DMS153 treated with DMSO at 0.1 percent for 48 hours (cell line): Measurements from ENCODE around the gene ZBTB40.
A peak's percentile ranks its signal among the peaks of the same experiment; 100 is the strongest.

Source experiments
- DNase-seq: peaks from one replicate; lab custom pipeline; 2025; ENCODE audit not compliant: unreplicated experiment; lab: John Stamatoyannopoulos, UW

Gene ZBTB40

DNA sequence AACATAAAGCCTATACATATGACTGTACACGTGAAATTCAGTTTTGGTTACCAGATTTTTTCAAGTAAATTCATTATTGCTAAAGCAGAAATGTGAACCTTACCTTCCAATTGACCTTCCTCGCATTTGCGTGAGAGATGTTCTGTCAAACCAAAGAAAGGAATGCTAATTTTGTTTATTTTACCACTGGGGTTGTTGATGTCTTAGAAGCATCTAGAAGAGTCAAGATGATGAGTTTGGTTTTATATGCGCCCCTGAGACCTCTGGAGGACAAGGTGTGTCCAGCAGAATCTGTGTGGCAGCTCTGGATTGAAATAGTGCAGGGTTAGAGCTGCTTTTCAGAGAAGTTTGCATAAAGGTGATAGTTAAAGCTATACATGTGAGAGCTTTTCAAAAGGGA is 48.4 kb downstream of the ZBTB40 start:
- no peak for DNase-seq

DNA sequence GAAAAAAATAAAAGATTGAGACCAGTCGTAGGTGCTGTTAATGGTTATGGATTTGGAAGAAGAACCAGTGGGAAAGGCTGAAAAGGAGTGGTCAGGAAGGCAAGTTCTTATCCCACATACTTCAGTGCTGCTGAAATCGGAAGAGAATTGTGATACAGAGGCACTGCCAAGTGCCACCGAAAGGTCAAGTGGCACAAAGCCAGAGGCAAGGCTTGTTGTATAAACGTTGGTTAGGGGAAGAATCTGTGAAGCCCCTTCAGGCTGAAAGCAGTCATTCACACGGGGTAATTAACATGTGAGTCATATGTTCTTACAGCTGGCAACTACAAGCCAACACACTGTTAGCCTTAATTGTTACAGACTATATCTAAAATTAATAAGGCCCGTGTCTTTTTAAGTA is 48.8 kb downstream of the ZBTB40 start:
- DNase-seq: no peak

DNA sequence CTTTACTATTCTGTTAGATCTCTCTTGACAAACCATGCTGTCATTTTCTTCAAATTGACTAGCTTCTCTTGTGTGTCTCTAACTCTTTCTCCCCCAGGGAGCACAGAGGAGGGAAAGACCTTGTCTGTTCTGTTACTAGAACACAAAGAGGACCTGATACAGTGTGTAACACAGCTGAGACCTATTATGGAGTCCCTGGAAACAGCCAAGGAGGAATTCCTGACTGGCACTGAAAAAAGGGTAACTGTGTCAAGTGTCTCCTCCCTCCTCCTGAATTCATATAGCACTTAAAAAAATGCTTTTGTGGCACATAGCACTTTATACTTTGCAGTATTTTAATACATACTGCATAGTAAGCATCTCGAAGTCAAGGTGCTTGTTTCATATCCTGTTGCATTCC is 50.6 kb downstream of the ZBTB40 start:
- DNase-seq: no peak

DNA sequence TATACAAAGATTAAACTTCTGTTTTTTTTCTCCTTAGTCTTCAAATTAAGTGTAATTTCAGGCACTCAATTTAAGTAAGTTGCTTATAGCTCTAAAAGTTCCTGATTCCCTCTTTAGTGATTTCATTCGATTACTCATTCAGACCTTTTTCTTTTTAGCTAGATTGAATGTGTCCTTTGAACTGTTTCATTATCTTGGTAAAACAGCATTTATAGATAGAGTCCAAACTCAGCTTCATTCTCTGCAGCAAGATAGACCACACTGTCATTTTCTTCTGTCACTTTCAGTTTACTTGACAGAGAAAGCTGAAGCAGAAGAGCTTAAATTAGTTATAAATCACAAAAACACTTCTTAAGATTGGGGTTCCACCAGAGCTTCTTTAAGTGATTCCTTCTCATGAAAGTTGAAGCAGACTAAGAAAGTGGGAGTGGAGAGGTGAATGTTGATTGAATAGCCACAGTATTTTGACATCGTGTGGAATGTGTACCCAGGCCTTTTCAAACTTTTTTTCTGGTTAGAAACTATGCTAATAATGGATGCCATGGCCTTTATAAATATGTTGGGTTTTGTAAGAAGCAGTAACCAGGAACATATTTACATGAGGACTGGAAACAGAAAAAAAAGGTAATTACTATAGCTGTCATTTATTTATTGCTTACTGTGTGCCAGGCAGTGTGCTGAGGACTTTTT is 52.2 kb downstream of the ZBTB40 start:
- no peak for DNase-seq

DNA sequence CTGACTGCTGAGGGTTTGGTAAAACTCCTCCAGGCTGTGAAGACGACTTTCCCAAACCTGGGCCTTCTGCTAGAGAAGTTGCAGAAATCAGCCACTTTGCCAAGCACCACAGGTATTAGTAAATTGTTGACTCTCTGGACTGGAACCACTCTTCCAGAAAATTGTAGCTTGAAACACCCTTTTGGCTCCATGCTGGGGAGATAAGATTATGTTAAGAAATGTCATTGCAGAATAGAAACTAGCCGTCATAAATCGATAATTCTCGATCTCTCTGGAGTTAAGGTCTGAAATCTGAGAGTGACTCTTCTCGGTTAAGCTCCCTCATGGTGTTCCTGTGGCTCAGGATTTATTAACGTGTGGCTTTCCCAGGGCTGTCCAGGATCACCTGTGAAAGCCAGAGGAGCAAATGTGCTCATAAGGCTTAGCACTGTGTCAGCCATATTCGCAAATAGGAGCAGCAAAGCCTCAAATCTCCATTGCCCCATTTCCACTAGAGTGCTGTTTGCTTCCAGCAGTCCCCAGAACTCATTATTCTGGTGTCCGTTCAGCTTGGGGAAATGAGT is 54.6 kb downstream of the ZBTB40 start:
- DNase-seq: no peak

DNA sequence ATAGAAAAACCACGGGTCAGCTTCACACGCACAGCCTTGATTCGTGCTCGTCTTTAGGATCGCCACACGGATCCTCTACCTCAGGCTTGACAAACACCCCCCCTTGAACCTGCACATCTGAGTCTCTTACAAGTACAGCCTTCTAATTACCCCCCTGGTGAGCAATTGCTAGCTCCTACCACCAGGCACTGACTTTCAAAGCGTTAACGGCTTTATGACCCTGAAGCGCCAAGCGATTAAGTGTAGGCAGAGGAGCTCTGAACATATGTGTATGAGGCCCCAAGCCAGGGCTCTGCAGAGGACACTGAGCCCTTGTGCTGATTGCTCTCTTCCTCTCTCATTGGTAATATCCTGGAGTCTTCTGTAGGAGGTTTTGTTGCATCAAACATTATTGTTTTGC is 55.9 kb downstream of the ZBTB40 start:
- no peak for DNase-seq

DNA sequence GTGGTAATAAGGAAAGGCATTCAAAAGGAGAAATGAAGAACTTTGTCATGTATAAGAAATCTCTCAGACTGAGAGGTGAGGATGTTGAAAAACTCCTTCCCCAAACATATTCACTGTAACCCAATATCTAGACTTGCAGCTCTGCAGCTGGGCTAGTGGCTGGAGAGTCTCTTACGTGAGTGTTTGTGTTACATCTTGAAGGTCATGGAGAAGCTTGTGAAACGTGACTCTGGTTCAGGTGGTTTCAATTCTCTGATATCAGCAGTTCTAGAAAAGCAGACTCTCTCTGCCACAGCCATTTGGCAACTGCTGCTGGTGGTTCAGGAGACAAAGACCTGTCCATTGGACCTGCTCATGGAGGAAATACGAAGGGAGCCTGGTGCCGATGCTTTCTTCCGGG is 56.7 kb downstream of the ZBTB40 start:
- peak; percentile 10 for DNase-seq

DNA sequence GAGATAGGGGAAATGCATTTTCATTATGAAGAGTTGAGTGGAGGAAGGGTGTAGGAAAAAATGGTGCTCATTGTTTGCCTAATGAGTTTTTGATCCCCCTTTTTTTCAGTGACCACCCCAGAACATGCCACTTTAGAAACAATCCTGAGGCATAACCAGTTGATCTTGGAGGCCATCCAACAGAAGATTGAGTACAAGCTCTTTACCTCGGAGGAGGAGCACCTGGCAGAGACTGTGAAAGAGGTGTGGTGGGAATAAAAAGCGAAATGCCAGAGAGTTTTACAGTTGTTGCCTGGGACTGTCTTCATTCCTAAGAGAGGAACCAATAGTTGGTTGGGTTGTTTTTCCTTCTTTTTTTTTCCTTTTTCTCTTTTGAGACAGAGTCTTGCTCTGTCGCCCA is 57.3 kb downstream of the ZBTB40 start:
- DNase-seq: no peak

DNA sequence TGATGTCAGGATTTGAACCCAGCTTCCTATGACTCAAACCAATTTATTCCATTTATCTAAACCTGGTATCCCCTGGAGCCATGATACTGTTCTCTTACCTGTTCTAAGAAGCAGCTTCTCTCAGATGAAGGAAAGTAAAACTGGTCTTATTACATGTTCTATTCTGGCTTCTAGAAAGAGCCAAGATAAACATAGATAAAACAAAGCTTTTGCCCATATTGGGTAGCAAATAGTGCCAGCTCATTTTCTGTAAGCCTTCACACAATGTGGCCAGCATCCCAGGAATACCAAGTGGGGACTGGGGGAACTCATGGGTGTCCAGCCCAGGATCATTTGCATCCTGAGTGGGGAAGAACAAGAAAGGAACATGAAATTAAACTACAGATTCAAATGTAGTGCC is 58.2 kb downstream of the ZBTB40 start:
- DNase-seq: no peak

DNA sequence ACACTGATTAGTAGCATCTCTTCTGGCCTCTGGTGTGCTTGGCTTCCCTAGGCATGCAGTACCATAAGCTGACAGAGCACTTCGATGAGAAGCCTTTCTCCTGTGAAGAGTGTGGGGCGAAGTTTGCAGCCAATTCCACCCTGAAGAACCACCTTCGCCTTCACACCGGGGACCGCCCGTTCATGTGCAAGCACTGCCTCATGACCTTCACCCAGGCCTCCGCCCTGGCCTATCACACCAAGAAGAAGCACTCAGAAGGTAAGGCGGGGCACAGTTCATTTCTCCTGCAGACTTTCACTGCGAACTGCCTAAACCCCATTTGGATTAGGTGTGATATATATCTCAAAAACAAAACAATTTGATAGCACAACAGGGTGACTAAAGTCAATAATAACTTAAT is 61.2 kb downstream of the ZBTB40 start:
- no peak for DNase-seq

DNA sequence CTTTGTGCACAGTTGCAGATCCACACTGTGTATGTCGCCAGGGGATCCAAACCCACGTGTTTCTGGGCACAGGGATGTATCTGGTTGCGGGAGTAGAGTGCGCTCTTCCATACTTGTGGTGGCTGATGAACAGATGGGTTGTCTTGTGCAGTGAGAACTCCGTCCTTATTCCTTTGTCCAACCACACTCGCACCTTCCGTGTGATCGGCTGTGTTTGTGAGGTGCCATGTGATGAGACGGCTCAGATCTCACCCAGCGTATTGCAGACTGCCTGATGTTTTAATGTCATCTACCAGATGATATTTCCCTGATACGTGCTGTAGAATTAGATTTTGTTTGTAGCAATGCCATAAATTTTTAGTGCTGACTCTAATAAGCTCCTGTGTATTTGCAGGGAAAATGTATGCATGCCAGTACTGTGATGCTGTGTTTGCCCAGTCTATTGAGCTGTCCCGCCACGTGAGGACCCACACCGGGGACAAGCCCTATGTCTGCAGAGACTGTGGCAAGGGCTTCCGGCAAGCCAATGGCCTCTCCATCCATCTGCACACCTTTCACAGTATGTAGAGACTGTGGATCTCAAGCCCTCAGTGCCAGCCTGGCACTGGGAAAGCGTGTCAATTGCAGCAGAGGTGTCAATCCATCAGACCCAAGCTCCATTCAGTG is 65.4 kb downstream of the ZBTB40 start:
- DNase-seq: no peak

DNA sequence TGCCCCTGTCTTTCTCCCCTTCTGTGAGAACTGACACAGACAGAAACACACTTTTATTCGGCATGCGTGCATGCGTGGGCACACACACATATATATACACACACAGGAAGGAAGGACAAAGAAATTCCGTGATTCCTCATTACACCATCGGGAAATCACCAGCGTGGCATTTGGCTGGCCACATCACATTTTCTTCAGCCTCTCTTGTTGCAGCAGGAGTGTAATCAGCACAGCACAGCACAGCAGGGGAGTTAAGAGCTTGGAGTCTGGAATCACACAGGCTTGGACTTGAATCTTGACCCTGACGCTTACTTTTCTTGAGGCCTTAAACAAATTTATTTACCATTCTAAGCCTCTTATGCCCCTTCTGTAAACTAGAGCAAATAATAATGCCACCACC is 66.3 kb downstream of the ZBTB40 start:
- no peak for DNase-seq

DNA sequence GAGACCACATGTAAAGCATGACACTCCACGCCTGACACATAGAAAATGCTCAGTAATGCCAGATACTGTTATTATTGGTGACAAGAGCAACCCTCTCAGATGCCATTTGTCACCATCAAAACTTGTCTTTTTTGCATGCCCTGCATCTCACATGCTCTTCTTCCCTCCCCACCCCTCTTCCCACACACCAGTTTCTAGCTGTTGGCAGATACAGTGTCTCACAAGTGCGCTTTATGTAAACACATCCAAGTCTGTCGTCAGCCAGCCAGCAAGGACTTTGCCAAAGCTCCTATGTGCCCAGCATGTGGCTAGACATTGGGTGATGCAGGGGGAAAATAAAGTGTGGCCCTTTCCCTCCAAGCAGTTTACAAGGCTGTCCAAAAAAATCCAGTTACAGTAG is 66.7 kb downstream of the ZBTB40 start:
- no peak for DNase-seq

DNA sequence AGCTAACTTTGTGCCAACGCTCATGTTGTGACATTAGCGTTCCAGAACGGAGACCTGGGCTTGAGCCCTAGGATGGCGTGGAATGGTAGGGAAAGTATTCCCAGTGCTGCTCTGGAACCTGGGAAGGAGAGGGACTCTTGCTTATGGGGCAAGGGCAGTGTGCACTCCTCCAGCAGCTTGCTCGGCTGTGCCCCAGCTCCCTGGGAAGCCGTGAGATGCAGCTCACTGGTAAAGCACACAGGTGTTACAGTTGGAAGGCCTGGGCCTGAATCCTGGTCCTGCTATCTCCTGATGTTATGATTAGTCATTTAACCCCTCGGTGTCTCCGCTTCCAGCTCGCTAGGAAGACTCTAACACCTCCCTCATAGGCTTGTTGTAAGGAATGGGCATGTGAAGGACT is 69.2 kb downstream of the ZBTB40 start:
- no peak for DNase-seq

DNA sequence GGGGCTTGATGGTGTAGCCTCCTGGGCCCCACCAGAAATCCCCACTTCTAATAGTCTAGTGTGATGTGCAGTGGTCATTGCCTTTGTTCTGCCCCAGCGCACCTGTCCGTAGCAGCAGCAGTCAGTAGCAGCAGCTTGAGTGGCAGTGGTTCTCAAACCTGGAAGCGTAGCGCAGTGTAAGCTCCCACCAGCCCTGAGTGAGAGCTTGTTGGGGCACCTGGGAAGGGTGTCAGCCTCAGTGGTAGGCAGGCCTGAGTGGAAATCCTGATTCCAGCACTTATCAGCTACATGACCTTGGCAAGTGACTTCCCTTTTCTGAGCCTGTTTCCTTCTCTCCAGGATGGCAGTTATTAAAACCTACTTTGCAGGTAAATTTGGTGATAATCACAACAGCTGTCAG is 70.0 kb downstream of the ZBTB40 start:
- no peak for DNase-seq

DNA sequence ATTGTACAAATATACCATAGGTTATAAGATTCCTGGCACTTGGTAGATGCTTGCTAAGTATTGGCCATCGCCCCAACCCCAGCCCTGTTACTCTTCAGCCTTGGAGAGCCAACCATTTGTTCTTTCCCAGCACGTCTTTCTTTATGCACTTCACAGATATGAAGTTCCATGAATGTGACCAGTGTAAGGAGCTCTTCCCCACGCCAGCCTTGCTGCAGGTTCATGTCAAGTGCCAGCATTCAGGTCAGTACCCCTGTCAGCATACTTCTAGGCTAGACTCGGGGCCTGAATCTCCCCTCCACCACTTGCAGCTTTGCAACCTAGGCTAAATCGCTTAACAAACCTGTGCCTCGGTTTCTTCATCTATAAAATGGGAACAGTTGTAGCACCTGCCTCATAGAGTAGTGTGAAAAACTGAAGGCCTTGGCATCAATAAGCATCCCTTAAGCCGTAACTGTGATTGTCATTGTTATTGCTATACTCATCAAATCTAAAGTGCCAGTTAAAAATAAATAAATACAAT is 70.6 kb downstream of the ZBTB40 start:
- DNase-seq: no peak

DNA sequence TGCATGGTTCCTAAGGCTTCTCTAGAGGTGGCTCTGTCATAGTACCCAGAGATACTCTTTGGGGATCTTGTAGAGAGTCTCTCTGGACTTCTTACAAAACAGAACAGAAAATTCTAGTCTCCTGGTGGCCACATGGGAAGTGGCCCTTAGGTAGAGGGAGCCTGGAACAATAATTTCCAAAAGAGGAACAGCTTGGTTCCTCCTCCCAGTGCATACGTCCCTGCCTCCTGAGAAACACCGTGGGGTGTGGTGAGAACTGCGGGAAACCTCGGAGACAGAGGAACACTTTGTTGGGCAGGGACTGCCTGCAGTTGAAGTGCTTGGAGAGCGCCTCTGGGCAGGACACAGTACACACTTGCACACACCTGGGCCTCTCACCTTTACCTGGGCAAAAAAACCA is 72.8 kb downstream of the ZBTB40 start:
- no peak for DNase-seq

DNA sequence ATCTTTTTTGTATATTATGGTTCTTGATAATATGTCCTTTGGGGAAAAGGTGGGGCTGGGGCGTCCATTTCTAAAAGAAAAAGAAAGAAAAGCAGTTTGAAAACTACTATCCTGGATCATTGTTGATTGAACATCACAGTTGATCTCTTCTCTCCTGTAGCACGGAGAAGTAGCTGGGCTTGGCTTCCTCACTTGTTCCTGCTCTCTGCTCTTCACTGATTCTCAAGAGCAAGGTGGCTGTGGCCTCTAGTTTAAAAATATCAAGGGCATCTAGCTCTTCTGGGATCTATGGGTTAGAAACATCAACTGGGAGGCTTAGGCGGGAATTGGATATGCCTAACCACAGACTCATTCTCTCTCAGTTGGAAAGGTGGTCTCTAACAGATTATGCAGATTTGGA is 73.6 kb downstream of the ZBTB40 start:
- DNase-seq: no peak

DNA sequence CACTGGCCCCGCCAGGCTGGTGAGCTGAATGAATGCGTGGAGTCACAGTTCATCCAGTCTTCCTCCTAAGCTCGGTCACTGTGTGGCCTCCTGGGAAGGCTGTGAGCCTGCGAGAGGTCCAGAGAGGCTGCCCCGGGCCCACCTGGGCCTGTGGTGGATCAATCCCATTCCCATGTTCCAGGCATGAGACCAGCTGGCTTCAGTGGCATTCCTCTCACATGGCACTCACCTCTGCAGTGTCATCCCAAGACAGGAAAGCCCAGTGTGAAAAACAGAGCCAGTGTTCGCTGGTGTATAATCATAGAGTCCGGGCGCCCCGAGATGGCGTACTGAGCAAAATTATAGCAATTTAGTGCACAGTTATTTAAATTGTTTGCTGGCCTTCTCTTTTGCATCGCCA is 74.0 kb downstream of the ZBTB40 start:
- DNase-seq: no peak

DNA sequence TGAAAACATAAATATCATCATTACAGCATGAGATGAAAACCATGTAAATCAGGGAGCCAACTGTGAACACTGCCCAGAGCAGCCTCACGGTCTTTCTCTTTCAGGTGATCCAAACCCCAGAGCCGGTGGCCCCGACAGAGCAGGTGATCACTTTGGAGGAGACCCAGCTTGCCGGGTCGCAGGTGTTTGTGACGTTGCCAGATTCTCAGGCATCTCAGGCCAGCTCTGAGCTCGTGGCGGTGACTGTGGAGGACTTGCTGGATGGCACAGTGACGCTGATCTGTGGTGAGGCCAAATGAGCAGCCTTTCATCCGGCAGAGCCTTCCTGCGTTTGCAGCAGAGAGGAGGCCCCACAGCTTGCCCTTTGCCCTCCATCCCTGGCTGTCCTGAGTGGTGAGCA is 74.4 kb downstream of the ZBTB40 start:
- DNase-seq: no peak

DNA sequence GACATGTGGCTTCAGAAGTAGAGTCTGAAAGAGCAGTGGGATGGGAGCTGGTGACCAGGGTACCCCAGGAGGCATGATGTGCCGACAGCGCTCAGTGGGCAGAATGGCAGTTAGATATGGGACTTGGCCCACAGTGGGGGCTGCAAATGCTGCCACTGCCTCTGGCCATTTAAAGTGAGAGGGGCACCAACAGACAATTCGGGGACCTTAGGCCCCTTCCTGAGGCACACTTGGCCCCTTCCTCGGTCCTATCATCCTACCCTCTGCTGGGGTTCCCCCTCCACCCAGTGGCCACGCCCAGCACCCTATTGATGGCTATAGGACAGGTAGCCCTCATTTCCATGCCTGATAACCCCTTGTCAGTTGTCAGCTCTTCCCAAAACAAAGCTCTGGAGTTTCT is 75.0 kb downstream of the ZBTB40 start:
- DNase-seq: no peak

DNA sequence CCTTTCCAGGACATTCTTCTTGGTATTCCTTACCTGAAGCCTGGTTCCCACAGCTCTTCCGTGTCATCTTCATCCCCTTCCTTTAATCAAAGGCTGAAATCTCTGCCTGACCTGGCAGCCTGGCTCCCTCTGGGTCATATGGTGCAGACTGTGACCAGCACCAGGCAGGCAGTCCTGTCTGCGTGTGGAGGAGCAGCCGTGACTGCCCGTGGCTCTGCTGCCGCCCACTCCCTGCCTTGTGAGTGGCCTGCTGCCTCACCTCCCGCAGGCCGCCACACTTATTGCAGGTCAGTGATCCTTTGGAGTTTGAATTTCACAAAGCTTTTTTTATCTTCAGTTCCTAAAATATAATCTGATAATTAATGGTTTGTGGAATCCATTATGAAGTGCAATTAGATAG is 75.5 kb downstream of the ZBTB40 start:
- no peak for DNase-seq
